ENCODE data around the gene ACSL3.

ACSL3 gene

DNA sequence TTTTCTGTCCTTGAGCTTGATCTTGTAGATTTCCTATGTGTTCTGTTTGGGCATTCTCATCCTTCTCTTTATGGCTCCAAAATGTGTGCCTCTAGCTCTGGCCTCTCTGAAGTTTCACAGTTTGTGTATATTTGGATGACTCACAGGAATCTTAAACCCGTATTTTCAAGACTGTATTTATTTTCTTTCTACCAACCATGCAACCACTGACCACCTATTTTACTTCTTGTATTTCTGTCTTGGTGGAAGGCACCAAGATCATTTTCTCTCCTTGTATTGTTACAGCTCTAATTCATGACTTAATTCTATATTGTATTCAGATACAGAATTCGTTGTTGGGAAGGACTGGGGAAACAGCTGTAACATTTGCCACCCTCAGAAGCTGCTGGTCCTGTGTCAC is 39.5 kb downstream of the ACSL3 start:
- Histone ChIP-seq H3K9me3 (ENCODE audit: low read length) (no peaks in the 10 kb centered on the region), H4K20me1 (ENCODE audit: insufficient read depth, low read length) (no peaks in the 10 kb centered on the region), H3K9me2 (ENCODE audit: low read depth, low read length) (no peaks in the 10 kb centered on the region), H2AFZ (ENCODE audit: low read length) (no peak overlapping the region), H3K9ac (ENCODE audit: low read length) (no peak overlapping the region), H3K36me3 (ENCODE audit: insufficient read depth, low read length) (peaks cover 7% of the 10 kb centered on the region; the same call in 1 of the 2 replicates), H3K27ac (ENCODE audit: low read depth, low read length, poor library complexity, severe bottlenecking) (no peak overlapping the region), H3K4me3 (ENCODE audit: low read depth, low read length, poor library complexity, severe bottlenecking) (no peak overlapping the region), H3K79me2 (ENCODE audit: insufficient read depth, low read length) (peaks cover 5% of the 10 kb centered on the region; the same call in 1 of the 2 replicates), H3F3A (ENCODE audit: insufficient read depth, low read length) (no peaks in the 10 kb centered on the region), H3K4me2 (ENCODE audit: low read length) (no peak overlapping the region), H3K27me3 (ENCODE audit: insufficient read depth, low read length) (no peaks in the 10 kb centered on the region), H3K4me1 (ENCODE audit: insufficient read depth, low read length, severe bottlenecking) (peaks cover under 1% of the 10 kb centered on the region)
- TF ChIP-seq EZH2 (IDR thresholded peaks at IDR 0.05; ENCODE audit: borderline replicate concordance, low read length): no peak
- TF ChIP-seq, protein P1, sequence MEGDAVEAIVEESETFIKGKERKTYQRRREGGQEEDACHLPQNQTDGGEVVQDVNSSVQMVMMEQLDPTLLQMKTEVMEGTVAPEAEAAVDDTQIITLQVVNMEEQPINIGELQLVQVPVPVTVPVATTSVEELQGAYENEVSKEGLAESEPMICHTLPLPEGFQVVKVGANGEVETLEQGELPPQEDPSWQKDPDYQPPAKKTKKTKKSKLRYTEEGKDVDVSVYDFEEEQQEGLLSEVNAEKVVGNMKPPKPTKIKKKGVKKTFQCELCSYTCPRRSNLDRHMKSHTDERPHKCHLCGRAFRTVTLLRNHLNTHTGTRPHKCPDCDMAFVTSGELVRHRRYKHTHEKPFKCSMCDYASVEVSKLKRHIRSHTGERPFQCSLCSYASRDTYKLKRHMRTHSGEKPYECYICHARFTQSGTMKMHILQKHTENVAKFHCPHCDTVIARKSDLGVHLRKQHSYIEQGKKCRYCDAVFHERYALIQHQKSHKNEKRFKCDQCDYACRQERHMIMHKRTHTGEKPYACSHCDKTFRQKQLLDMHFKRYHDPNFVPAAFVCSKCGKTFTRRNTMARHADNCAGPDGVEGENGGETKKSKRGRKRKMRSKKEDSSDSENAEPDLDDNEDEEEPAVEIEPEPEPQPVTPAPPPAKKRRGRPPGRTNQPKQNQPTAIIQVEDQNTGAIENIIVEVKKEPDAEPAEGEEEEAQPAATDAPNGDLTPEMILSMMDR (IDR thresholded peaks at IDR 0.05; ENCODE audit: low read length): no peak

DNA sequence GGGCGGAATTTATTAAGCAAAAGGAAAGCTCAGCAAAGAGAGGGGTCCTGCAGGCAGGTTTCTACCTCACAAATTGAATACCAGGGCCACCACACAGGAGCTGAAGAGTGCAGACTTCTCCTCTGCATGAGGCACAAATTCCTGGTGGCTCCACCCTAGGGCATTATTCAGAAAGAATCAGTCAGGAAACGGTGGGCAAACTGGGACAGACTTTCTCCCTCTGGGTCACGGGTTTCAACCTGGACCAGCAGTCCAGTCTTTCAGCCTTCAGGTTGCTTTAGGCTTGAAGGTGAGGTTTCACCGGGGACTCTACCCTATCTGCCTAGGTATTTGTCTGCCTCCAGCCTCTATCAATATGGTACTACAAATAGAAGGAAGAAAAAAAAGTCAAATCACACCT is 41.8 kb downstream of the ACSL3 start:
- Histone ChIP-seq H3F3A (ENCODE audit: insufficient read depth, low read length) (no peaks in the 10 kb centered on the region), H3K9ac (ENCODE audit: low read length) (no peak overlapping the region), H3K4me1 (ENCODE audit: insufficient read depth, low read length, severe bottlenecking) (peaks cover 18% of the 10 kb centered on the region), H3K36me3 (ENCODE audit: insufficient read depth, low read length) (peaks cover 17% of the 10 kb centered on the region; the same call in 1 of the 2 replicates), H2AFZ (ENCODE audit: low read length) (no peak overlapping the region), H3K27ac (ENCODE audit: low read depth, low read length, poor library complexity, severe bottlenecking) (no peak overlapping the region), H3K9me3 (ENCODE audit: low read length) (no peaks in the 10 kb centered on the region), H3K4me3 (ENCODE audit: low read depth, low read length, poor library complexity, severe bottlenecking) (no peak overlapping the region), H3K9me2 (ENCODE audit: low read depth, low read length) (no peaks in the 10 kb centered on the region), H3K27me3 (ENCODE audit: insufficient read depth, low read length) (no peaks in the 10 kb centered on the region), H4K20me1 (ENCODE audit: insufficient read depth, low read length) (no peaks in the 10 kb centered on the region), H3K4me2 (ENCODE audit: low read length) (no peak overlapping the region), H3K79me2 (ENCODE audit: insufficient read depth, low read length) (peaks cover 5% of the 10 kb centered on the region; the same call in 1 of the 2 replicates)
- TF ChIP-seq EZH2 (IDR thresholded peaks at IDR 0.05; ENCODE audit: borderline replicate concordance, low read length): no peak
- TF ChIP-seq, protein P1 (IDR thresholded peaks at IDR 0.05; ENCODE audit: low read length): no peak

DNA sequence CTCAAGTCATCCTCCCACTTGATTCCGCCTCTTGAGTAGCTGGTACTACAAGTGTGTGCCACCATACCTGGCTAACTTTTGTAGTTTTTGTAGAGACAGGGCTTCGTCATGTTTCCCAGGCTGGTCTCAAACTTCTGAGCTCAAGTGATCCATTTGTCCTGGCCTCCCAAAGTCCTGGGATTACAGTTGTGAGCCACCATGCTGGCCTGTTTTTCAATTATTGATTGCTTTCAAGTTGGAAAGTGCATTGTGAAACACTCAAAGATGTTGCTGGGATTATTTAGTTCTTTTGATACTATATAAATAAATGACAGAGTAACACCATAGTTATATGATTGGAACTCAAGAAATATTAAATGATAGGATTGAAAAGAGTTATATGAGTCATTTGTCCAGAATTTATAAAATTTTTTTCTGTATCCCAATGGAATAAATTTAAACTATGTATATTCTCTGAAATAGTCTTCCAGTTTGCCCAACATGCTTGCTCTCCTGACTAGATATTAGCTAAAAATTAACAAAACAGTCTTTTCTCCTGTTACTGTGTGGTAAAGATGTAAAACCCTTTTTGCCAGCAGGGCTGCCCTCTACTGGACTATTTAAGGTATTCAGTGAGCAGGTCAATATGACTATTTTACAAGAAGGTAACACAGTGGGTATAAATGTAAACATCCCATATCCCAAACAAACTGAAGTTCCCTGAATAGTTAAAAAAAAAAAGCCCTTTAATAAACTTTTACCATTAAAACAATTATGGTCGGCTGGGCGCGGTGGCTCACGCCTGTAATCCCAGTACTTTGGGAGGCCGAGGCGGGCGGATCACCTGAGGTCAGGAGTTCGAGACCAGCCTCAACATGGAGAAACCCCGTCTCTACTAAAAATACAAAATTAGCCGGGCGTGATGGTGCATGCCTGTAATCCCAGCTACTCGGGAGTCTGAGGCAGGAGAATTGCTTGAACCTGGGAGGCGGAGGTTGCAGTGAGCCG is 42.7 kb downstream of the ACSL3 start:
- TF ChIP-seq, protein P1 (IDR thresholded peaks at IDR 0.05; ENCODE audit: low read length): peak; percentile 74
- TF ChIP-seq EZH2 (IDR thresholded peaks at IDR 0.05; ENCODE audit: borderline replicate concordance, low read length): no peak
- no peaks in the 10 kb centered on the region for H3K9me3 ChIP-seq (ENCODE audit: low read length)
- no peak overlapping the region for H3K27ac ChIP-seq (ENCODE audit: low read depth, low read length, poor library complexity, severe bottlenecking)
- H3K9ac ChIP-seq (ENCODE audit: low read length): no peak overlapping the region
- no peaks in the 10 kb centered on the region for H3K9me2 ChIP-seq (ENCODE audit: low read depth, low read length)
- H3K4me2 ChIP-seq (ENCODE audit: low read length): no peak overlapping the region
- H3K79me2 ChIP-seq (ENCODE audit: insufficient read depth, low read length): no peaks in the 10 kb centered on the region
- H3K4me1 ChIP-seq (ENCODE audit: insufficient read depth, low read length, severe bottlenecking): peaks cover 18% of the 10 kb centered on the region
- no peaks in the 10 kb centered on the region for H3K27me3 ChIP-seq (ENCODE audit: insufficient read depth, low read length)
- no peaks in the 10 kb centered on the region for H3F3A ChIP-seq (ENCODE audit: insufficient read depth, low read length)
- H4K20me1 ChIP-seq (ENCODE audit: insufficient read depth, low read length): no peaks in the 10 kb centered on the region
- peaks cover 24% of the 10 kb centered on the region; the same call in 1 of the 2 replicates for H3K36me3 ChIP-seq (ENCODE audit: insufficient read depth, low read length)
- no peak overlapping the region for H2AFZ ChIP-seq (ENCODE audit: low read length)
- H3K4me3 ChIP-seq (ENCODE audit: low read depth, low read length, poor library complexity, severe bottlenecking): no peak overlapping the region
